ENCODE results near the gene CDK3. TPM values are rescaled to one million over a fixed set of nuclear protein-coding genes. Genes with fewer than 3 reads are reported as not detected.
"Not testable (repeated sequence)": the region's sequence is repeated elsewhere in the genome, so short reads cannot be mapped to it uniquely, and the experiment has no call there.

The CDK3 gene
- 1 to 10 TPM; 8.0 to 9.0 TPM for total RNA-seq

DNA sequence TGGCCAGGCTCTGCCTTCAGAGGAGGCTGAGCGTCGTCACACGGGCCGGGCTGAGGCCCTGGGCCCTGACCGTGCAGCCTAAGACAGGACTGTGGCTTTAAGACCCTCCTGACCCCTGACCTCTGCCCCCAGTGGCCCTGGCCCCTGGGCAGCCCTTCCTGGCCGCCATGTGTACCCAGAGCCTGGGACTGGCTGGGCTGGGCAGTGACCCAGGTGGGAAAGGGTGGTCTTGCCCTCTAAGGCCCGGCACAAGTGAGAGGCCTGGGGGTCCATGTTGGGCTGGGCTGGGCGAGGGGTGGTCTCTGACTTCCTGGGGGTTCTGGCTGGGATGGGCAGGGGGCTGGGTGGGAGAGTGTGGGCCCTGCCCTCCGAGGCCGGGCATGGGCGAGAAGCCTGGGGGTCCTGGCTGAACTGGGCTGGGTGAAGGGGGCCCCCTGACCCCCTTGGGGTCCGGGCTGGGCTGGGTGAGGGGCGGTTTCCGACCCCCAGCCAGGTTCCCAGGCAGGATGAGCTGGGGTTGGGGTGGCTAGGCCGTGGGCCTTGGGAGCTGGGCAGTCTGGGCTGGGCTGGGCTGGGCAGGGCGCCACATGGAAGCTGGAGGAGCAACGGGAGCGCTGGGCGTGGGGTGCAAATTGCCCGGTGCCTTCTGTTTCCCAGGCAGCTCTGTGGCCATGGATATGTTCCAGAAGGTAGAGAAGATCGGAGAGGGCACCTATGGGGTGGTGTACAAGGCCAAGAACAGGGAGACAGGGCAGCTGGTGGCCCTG, at the start of gene CDK3:
CDK3 (plus strand) TSS at position 101 of the 767 bp plus-strand sequence; CDS start at position 672, 571 bp downstream.
- no peak for ATAC-seq (replicated peaks)
- no peak within 1 kb of the TSS for H3K4me3 Mint-ChIP-seq
- no peak within 1 kb of the TSS for H3K27ac Mint-ChIP-seq
- no peaks in the 10 kb centered on the region for H3K36me3 Mint-ChIP-seq (ENCODE audit: low read depth)
- no peaks in the 10 kb centered on the region for H3K9me3 Mint-ChIP-seq
- peaks cover 14% of the 10 kb centered on the region for H3K4me1 Mint-ChIP-seq
- no peaks in the 10 kb centered on the region for H3K27me3 Mint-ChIP-seq

DNA sequence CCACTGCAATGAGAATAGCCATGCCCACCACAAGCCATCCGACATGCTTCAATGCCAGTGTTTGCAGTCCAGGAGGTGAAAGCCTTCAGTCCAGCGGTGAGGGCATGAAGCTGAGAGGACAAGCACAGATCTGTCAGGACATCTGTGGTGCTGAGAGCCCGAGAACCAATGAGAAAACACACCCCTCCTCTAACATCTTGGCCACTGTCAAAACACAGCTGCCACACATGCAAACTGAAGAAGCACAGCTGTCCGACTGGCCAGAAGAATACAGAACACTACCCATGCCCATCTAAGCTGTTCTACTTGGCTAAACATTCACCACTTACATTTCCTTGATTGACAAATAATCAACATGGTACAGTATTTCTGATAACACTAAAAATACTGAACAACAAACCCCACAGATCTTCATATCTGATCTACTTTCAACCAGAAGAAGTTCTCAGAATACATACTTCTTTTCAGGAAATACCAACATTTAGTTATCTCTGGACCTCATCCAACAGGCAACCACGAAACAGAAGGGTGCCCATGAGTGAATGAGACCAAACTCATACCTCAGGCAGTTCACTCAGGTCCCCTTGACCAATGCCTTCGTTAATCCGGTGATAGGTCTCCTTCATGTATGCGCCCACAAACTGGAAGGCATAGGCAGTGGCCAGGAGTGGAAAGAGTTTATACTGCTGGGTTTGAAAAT, 49.6 kb upstream of the CDK3 start:
- no peaks in the 10 kb centered on the region for H3K9me3 Mint-ChIP-seq
- no peak overlapping the region for H3K4me3 Mint-ChIP-seq
- H3K27ac Mint-ChIP-seq, result peak overlapping the region; percentile 11
- peaks cover 81% of the 10 kb centered on the region for H3K36me3 Mint-ChIP-seq (ENCODE audit: low read depth)
- H3K27me3 Mint-ChIP-seq, result no peaks in the 10 kb centered on the region
- H3K4me1 Mint-ChIP-seq, result no peaks in the 10 kb centered on the region
- no peak for ATAC-seq (replicated peaks)

DNA sequence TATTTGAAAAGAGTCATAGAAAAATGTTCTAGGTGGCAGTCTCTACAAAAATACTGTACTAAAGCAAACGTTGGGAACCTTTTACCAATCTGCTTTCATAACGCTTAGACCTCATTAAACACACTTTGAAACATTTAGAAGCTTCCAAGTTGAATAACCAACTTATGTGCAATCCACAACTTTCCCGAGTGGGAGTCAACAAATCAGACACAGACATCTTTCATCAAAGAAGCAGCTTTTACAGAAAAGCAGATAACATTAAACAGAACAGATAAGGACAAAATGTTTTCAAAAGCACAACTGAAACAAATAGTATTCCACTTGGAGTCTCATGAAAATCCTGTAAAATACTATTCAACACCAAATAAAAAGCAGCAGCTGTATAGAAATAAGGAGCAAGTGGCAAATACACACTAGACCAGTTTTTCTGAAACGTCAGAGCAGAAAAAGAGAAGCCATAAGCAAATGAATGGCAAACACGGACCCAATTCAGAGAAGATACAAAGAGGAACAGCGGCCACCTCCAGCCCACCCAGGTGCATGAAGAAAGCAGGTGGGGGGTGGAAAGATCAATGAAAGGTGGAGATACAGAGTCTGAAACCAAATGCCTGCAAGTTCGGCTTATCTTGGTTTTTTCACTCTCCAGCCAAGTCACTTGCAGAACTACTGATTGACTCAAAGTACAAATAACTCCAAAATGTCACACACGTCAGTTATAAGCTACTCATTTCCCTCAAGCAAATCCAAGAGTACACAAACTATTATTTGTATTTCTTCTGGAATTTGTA, 41.4 kb upstream of the CDK3 start:
- Mint-ChIP-seq H3K9me3 (no peaks in the 10 kb centered on the region), H3K4me1 (no peaks in the 10 kb centered on the region), H3K4me3 (no peak overlapping the region), H3K27ac (no peak overlapping the region), H3K27me3 (no peaks in the 10 kb centered on the region), H3K36me3 (ENCODE audit: low read depth) (peaks cover 36% of the 10 kb centered on the region)
- ATAC-seq (replicated peaks), result no peak

GRCh38 chr17:75959839-75960511, 40.7 kb upstream of the CDK3 start:
- H3K36me3 Mint-ChIP-seq (ENCODE audit: low read depth), result peaks cover 31% of the 10 kb centered on the region
- H3K27me3 Mint-ChIP-seq, result no peaks in the 10 kb centered on the region
- H3K27ac Mint-ChIP-seq, result no peak overlapping the region
- no peak for ATAC-seq (replicated peaks)
- no peaks in the 10 kb centered on the region for H3K4me1 Mint-ChIP-seq
- no peak overlapping the region for H3K4me3 Mint-ChIP-seq
- H3K9me3 Mint-ChIP-seq, result no peaks in the 10 kb centered on the region

GRCh38 chr17:75965468-75965867, 35.2 kb upstream of the CDK3 start:
- no peak for ATAC-seq (replicated peaks)
- H3K27me3 Mint-ChIP-seq, result no peaks in the 10 kb centered on the region
- H3K4me1 Mint-ChIP-seq, result no peaks in the 10 kb centered on the region
- H3K27ac Mint-ChIP-seq, result no peak overlapping the region
- no peaks in the 10 kb centered on the region for H3K9me3 Mint-ChIP-seq
- peaks cover 14% of the 10 kb centered on the region for H3K36me3 Mint-ChIP-seq (ENCODE audit: low read depth)
- H3K4me3 Mint-ChIP-seq, result no peak overlapping the region

DNA sequence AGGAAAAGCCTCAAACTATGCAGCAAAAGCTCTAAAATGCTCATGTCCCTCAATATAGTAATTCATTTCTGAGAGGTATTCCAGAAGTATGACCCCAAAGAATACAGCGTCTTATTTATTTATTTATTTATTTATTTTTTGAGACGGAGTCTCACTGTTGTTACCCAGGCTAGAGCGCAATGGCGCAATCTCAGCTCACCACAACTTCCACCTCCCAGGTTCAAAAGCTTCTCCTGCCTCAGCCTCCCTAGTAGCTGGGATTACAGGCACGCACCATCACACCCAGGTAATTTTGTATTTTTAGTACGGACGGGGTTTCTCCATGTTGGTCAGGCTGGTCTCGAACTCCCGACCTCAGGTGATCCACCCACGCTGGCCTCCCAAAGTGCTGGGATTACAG, 31.6 kb upstream of the CDK3 start:
- not testable (repeated sequence) for H3K4me3 Mint-ChIP-seq; H3K9me3 Mint-ChIP-seq; H3K27me3 Mint-ChIP-seq; H3K4me1 Mint-ChIP-seq; H3K27ac Mint-ChIP-seq; ATAC-seq (replicated peaks)
- peaks cover 44% of the 10 kb centered on the region for H3K36me3 Mint-ChIP-seq (ENCODE audit: low read depth)

DNA sequence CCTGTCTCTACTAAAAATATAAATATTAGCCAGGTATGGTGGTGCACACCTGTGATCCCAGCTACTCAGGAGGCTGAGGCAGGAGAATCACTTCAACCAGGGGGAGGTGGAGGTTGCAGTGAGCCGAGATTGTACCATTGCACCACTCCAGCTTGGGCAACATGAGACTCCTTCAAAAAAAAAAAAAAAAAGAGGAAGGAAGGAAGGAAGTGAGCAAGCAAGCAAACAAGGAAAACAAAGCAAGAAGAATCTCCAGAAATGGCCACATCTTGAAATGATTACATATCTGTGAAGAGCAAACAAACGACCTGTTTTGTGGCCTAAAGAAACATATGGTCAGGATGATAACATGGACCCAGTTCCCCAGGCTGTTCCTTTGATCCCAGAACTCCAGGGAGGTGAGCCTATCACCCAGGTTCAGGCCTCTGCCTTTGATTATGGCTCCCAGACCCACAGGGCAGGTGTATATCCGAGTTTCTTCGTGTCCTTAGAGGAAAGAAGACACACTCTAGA, 30.6 kb upstream of the CDK3 start:
- Mint-ChIP-seq H3K4me3 (no peak overlapping the region), H3K36me3 (ENCODE audit: low read depth) (peaks cover 44% of the 10 kb centered on the region), H3K4me1 (no peaks in the 10 kb centered on the region), H3K9me3 (no peaks in the 10 kb centered on the region), H3K27ac (no peak overlapping the region), H3K27me3 (no peaks in the 10 kb centered on the region)
- no peak for ATAC-seq (replicated peaks)

DNA sequence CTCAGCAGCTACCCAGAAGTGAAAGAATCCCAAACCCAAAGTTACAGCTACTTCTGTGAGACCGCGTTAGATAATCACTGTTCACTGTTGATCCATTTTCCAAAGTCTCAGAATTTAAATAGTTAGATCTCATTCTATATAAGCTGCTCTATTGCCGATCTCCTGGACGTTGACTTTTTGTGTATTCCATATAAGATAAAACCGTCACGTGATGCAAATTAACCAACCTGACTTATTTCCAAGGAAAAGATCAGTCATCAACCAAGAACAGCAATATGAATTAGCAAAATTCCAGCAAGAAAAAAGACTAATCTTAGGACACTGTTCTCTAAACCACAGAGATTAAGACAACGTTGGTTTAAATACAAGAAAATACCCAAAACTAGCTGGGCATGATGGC, 30.0 kb upstream of the CDK3 start:
- Mint-ChIP-seq H3K36me3 (ENCODE audit: low read depth) (peaks cover 47% of the 10 kb centered on the region), H3K27ac (no peak overlapping the region), H3K4me1 (no peaks in the 10 kb centered on the region), H3K27me3 (no peaks in the 10 kb centered on the region), H3K9me3 (no peaks in the 10 kb centered on the region), H3K4me3 (no peak overlapping the region)
- ATAC-seq (replicated peaks), result no peak

- Mint-ChIP-seq H3K27ac (peak overlapping the region; percentile 64), H3K4me3 (peak overlapping the region; percentile 36), H3K36me3 (ENCODE audit: low read depth) (peaks cover 52% of the 10 kb centered on the region)
- ATAC-seq (replicated peaks); H3K27me3 Mint-ChIP-seq; H3K4me1 Mint-ChIP-seq; H3K9me3 Mint-ChIP-seq: not testable (repeated sequence)
These were observed 25.5 kb upstream of the CDK3 start for GRCh38 chr17:75975187-75975586.

GRCh38 chr17:75975757-75976174, 24.9 kb upstream of the CDK3 start:
- Mint-ChIP-seq H3K36me3 (ENCODE audit: low read depth) (peaks cover 47% of the 10 kb centered on the region), H3K27ac (peak overlapping the region; percentile 64), H3K4me1 (peaks cover 7% of the 10 kb centered on the region), H3K27me3 (no peaks in the 10 kb centered on the region), H3K9me3 (no peaks in the 10 kb centered on the region), H3K4me3 (peak overlapping the region; percentile 36)
- no peak for ATAC-seq (replicated peaks)

DNA sequence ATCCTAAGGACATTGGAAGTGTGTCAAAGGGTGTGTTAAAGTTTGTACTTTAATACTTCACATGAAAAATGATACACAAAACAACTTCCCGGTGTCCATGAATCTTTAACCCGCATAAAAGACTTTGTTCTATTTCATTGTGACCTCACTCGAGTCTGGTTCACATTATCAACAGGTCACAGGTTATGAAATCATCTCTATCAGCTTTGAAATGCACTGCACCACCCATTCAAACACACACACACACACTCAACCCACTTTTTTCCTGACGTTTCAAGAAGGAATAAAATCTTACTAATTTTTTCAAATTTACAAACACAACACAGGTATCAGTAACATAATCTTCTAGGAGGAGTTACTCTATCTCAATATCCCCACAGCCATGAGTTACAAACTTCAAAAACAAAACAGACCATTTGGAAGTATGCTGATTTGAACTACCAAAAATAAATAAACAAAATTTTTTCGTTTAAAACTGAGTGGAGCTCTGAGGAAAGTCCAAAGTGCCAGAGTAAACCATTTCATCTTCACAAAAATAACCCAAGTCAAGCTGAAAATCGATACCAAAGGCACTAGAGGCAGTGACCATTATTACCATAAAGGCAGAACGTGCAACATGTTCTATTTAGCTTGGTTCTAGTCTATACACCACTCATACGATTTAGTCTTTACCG, 24.3 kb upstream of the CDK3 start:
- no peak for ATAC-seq (replicated peaks)
- H3K27me3 Mint-ChIP-seq, result no peaks in the 10 kb centered on the region
- peak overlapping the region; percentile 64 for H3K27ac Mint-ChIP-seq
- peaks cover 10% of the 10 kb centered on the region for H3K4me1 Mint-ChIP-seq
- no peaks in the 10 kb centered on the region for H3K9me3 Mint-ChIP-seq
- H3K36me3 Mint-ChIP-seq (ENCODE audit: low read depth), result peaks cover 41% of the 10 kb centered on the region
- H3K4me3 Mint-ChIP-seq, result peak overlapping the region; percentile 36

DNA sequence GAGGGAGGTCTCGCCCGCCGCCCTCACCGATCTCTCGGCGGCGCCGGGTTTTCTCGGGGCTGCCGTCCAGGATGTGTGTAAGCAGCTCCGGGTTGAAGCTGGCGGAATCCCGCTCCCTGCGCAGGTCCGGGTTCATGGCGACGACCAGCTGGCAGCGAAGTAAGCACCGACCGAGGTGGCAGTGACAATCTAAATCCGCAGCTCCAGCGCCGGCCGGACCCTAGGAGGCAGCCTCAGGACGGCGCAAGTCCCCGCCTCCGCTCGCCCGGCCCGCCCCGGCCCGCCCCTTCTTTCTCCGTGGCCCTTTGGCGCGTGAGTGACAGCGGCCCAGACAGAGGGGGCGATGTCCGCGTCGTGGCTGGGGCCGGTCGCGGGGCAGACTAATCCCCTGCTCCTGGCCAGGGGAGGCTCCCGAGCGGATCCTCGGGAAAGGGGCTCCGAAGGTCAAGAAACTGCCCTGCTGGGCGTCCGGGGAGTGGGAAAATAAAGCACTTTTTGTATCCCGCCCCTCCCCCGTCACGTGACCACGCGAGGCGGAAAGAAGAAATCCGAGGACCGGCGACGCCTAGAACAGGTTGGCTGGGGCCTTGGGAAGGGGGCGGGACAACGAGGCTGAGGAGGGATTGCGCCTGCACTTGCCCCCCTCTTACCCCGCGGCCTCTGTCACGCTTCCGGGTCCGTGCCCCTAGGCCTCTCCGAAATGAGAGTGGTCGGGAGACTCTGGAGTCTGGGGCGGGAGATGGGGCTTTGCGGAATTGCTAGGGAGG, 21.5 kb upstream of the CDK3 start, which contains the start of the genes ACOX1 and TEN1:
ACOX1 (minus strand) TSS at position 229 of the 767 bp plus-strand sequence; CDS start at position 136, 93 bp downstream.
TEN1 (plus strand) TSS at position 303 of the 767 bp plus-strand sequence. CDS start 6,953 bp downstream, outside the sequence.
- peak within 1 kb of the TSS; percentile 100 for H3K4me3 Mint-ChIP-seq
- peak within 1 kb of the TSS; percentile 100 for H3K27ac Mint-ChIP-seq
- H3K27me3 Mint-ChIP-seq, result no peaks in the 10 kb centered on the region
- peak; percentile 96 for ATAC-seq (replicated peaks)
- H3K9me3 Mint-ChIP-seq, result no peaks in the 10 kb centered on the region
- H3K4me1 Mint-ChIP-seq, result peaks cover 15% of the 10 kb centered on the region
- peaks cover 19% of the 10 kb centered on the region for H3K36me3 Mint-ChIP-seq (ENCODE audit: low read depth)

DNA sequence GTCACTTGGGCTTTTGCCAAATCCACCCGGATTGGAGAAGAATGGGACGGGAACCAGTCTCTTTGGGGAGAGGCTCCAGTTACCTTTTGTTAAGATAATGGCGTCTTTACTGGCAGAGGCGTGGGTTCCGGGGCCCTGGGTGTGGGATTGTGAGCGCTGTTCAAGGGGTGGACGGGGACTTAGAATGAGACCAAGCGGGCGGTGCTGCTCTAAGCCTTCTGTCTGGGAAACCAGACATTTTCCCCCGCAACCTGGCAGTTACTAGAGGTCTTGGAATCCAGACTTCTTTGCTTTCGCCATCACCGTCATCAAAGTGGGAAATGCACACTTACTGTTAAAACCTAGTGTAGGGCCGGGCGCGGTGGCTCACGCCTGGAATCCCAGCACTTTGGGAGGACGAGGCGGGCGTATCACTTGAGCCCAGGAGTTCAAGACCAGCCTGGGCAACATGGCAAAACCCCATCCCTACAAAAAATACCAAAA, 20.9 kb upstream of the CDK3 start:
- H3K4me3 Mint-ChIP-seq, result peak overlapping the region; percentile 100
- H3K9me3 Mint-ChIP-seq, result no peaks in the 10 kb centered on the region
- H3K27me3 Mint-ChIP-seq, result no peaks in the 10 kb centered on the region
- peaks cover 15% of the 10 kb centered on the region for H3K4me1 Mint-ChIP-seq
- peaks cover 19% of the 10 kb centered on the region for H3K36me3 Mint-ChIP-seq (ENCODE audit: low read depth)
- ATAC-seq (replicated peaks), result peak; percentile 40
- peak overlapping the region; percentile 100 for H3K27ac Mint-ChIP-seq

All from activated T-helper 17 cell treated with anti-CD3 and anti-CD28 coated beads, Interleukin-2, amount 50 U/mL, for 72 hours (primary cell).